IMR-90 (cell line): Measurements from ENCODE around the gene DDX10. TPM values are rescaled to one million over a fixed set of nuclear protein-coding genes. Genes with fewer than 3 reads are reported as not detected.

Experiments used
- ATAC-seq: fragments of 200-7000 bp; cut with Tn5 transposase; 2 replicates; pipeline ENCODE4 v1.9.1; 2020; ENCODE audit warnings: low read depth, mild to moderate bottlenecking, moderate library complexity
- BruUV-seq: library from RNA; stranded (reverse); fragments of 400-500 nt; replicated peaks from 2 replicates; lab custom pipeline; 2021; lab: Mats Ljungman, UMichigan
- CTCF ChIA-PET: fragments of 300-600 bp; formaldehyde crosslinking; extraction: SDS; loops from one replicate; lab custom pipeline; 2021; ENCODE audit warnings: antibody characterized with exemption; lab: Yijun Ruan, JAX
- POLR2A ChIA-PET: fragments of 300-600 bp; sonication (Branson Sonifier 250); formaldehyde crosslinking; loops from one replicate; lab custom pipeline; 2022; ENCODE audit warnings: antibody characterized with exemption; ENCODE audit not compliant: unreplicated experiment; lab: Charles Lee
- DNase-seq: peaks from one replicate; pipeline ENCODE4 v3.0.0; 2013
- H2AFZ ChIP-seq: replicated peaks from 2 replicates; pipeline ENCODE3; 2013; ENCODE audit warnings: low read length, mild to moderate bottlenecking; ENCODE audit not compliant: poor library complexity
- H2AK5ac ChIP-seq: 2 replicates; pipeline ENCODE4 v1.6.1; 2013; ENCODE audit warnings: low read depth, low read length, inconsistent platforms
- H2AK9ac ChIP-seq: replicated peaks from 2 replicates; pipeline ENCODE3; 2013; ENCODE audit warnings: mild to moderate bottlenecking, low read depth, low read length, moderate library complexity; ENCODE audit not compliant: poor library complexity
- H2BK120ac ChIP-seq: 2 replicates; pipeline ENCODE4 v1.6.1; 2013; ENCODE audit warnings: low read depth, low read length, inconsistent platforms
- H2BK15ac ChIP-seq: 3 replicates; pipeline ENCODE4 v1.6.1; 2013; ENCODE audit warnings: low read depth, low read length, inconsistent platforms
- H2BK20ac ChIP-seq: 2 replicates; pipeline ENCODE4 v1.6.1; 2013; ENCODE audit warnings: low read depth, mild to moderate bottlenecking, inconsistent platforms, low read length, moderate library complexity
- H2BK5ac ChIP-seq: 2 replicates; pipeline ENCODE4 v1.6.1; 2013; ENCODE audit warnings: mild to moderate bottlenecking, low read depth, low read length, inconsistent platforms; ENCODE audit not compliant: poor library complexity, severe bottlenecking
- H3K14ac ChIP-seq: replicated peaks from 2 replicates; pipeline ENCODE4 v1.6.1; 2013; ENCODE audit warnings: low read depth, low read length, inconsistent platforms
- H3K18ac ChIP-seq: 2 replicates; pipeline ENCODE4 v1.6.1; 2013; ENCODE audit warnings: low read depth, low read length, control low read depth
- H3K23ac ChIP-seq: 2 replicates; pipeline ENCODE4 v1.6.1; 2013; ENCODE audit warnings: low read depth, low read length, inconsistent platforms
- H3K27ac ChIP-seq: 2 replicates; pipeline ENCODE4 v1.5.1; 2013; ENCODE audit warnings: mild to moderate bottlenecking, control low read depth, low read length; ENCODE audit not compliant: insufficient read depth
- H3K27me3 ChIP-seq: 2 replicates; pipeline ENCODE4 v1.6.1; 2013; ENCODE audit warnings: low read length; ENCODE audit not compliant: control insufficient read depth, insufficient read depth
- H3K36me3 ChIP-seq: 2 replicates; pipeline ENCODE4 v1.6.1; 2013; ENCODE audit warnings: low read length, mixed read lengths; ENCODE audit not compliant: control insufficient read depth, insufficient read depth
- H3K4ac ChIP-seq: 2 replicates; pipeline ENCODE4 v1.6.1; 2013; ENCODE audit warnings: low read depth, low read length, inconsistent platforms
- H3K4me1 ChIP-seq: 2 replicates; pipeline ENCODE4 v1.6.1; 2013; ENCODE audit warnings: low read length, mixed read lengths; ENCODE audit not compliant: control insufficient read depth, insufficient read depth
- H3K4me2 ChIP-seq: 2 replicates; pipeline ENCODE4 v1.6.1; 2013; ENCODE audit warnings: low read depth, mild to moderate bottlenecking, control low read depth, low read length, moderate library complexity
- H3K4me3 ChIP-seq: 2 replicates; pipeline ENCODE4 v1.5.1; 2013; ENCODE audit warnings: low read depth, mild to moderate bottlenecking, control low read depth, low read length, moderate library complexity; ENCODE audit not compliant: insufficient read depth
- H3K56ac ChIP-seq: 2 replicates; pipeline ENCODE4 v1.6.1; 2013; ENCODE audit warnings: low read length, inconsistent platforms; ENCODE audit not compliant: insufficient read depth; ENCODE audit errors: extremely low read depth
- H3K79me1 ChIP-seq, 2 experiments: 2 replicates each; pipeline ENCODE4 v1.6.1; 2013; ENCODE audit warnings: low read length in 2 of 2, inconsistent platforms in 1 of 2, low read depth in 1 of 2
- H3K9ac ChIP-seq: 2 replicates; pipeline ENCODE4 v1.6.1; 2013; ENCODE audit warnings: low read depth, low read length, control low read depth
- H3K9me1 ChIP-seq: 2 replicates; pipeline ENCODE4 v1.6.1; 2013; ENCODE audit warnings: low read length, inconsistent platforms; ENCODE audit not compliant: insufficient read depth
- H3K9me3 ChIP-seq: 2 replicates; pipeline ENCODE4 v1.6.1; 2013; ENCODE audit warnings: low read length; ENCODE audit not compliant: control insufficient read depth, insufficient read depth
- H4K20me1 ChIP-seq: 2 replicates; pipeline ENCODE4 v1.6.1; 2013; ENCODE audit warnings: low read length, inconsistent platforms; ENCODE audit not compliant: insufficient read depth
- H4K5ac ChIP-seq: 2 replicates; pipeline ENCODE4 v1.6.1; 2013; ENCODE audit warnings: mild to moderate bottlenecking, low read depth, low read length, control low read depth
- H4K8ac ChIP-seq, 2 experiments: 2 replicates each; pipeline ENCODE4 v1.6.1; 2013; ENCODE audit warnings: low read depth in 2 of 2, low read length in 2 of 2, control low read depth in 1 of 2, inconsistent platforms in 1 of 2
- H4K91ac ChIP-seq: 2 replicates; pipeline ENCODE4 v1.6.1; 2013; ENCODE audit warnings: low read depth, low read length, inconsistent platforms; ENCODE audit not compliant: insufficient read depth
- BHLHE40 ChIP-seq: fragments of 150-350 bp; IDR thresholded peaks from 2 replicates; pipeline ENCODE4 v1.6.1; 2016; ENCODE audit warnings: mild to moderate bottlenecking, low read depth, low read length
- CHD1 ChIP-seq: IDR thresholded peaks from 2 replicates; pipeline ENCODE4 v1.6.1; 2012; ENCODE audit warnings: low read depth, low read length, improper control_type of control experiment
- CTCF ChIP-seq: conservative IDR thresholded peaks from 2 replicates; pipeline ENCODE4 v1.5.1; 2012; ENCODE audit warnings: mild to moderate bottlenecking, low read depth, low read length, improper control_type of control experiment
- FOS ChIP-seq: fragments of 150-350 bp; IDR thresholded peaks from 2 replicates; pipeline ENCODE4 v1.6.1; 2016; ENCODE audit warnings: low read depth, low read length
- MAFK ChIP-seq: IDR thresholded peaks from 2 replicates; pipeline ENCODE4 v1.6.1; 2012; ENCODE audit warnings: low read depth, low read length, improper control_type of control experiment
- MAZ ChIP-seq: IDR thresholded peaks from 2 replicates; pipeline ENCODE4 v1.6.1; 2012; ENCODE audit warnings: low read depth, mild to moderate bottlenecking, low read length, improper control_type of control experiment, moderate library complexity, borderline replicate concordance
- MXI1 ChIP-seq: IDR thresholded peaks from 2 replicates; pipeline ENCODE4 v1.6.1; 2012; ENCODE audit warnings: low read depth, mild to moderate bottlenecking, low read length, moderate library complexity, borderline replicate concordance
- NFE2L2 ChIP-seq: fragments of 150-350 bp; IDR thresholded peaks from 2 replicates; pipeline ENCODE4 v1.6.1; 2016; ENCODE audit warnings: low read depth, mild to moderate bottlenecking, low read length
- POLR2A ChIP-seq: IDR thresholded peaks from 2 replicates; pipeline ENCODE4 v1.6.1; 2012; ENCODE audit warnings: mild to moderate bottlenecking, low read depth, low read length
- RAD21 ChIP-seq: IDR thresholded peaks from 2 replicates; pipeline ENCODE4 v1.6.1; 2012; ENCODE audit warnings: low read length, improper control_type of control experiment
- RCOR1 ChIP-seq: IDR thresholded peaks from 2 replicates; pipeline ENCODE4 v1.6.1; 2012; ENCODE audit warnings: mild to moderate bottlenecking, low read length, improper control_type of control experiment; ENCODE audit not compliant: insufficient replicate concordance
- RFX5 ChIP-seq: IDR thresholded peaks from 2 replicates; pipeline ENCODE4 v1.8.0; 2012; ENCODE audit warnings: low read depth, mild to moderate bottlenecking, low read length, moderate library complexity
- SMC3 ChIP-seq: fragments of 150-350 bp; IDR thresholded peaks from 2 replicates; pipeline ENCODE4 v1.6.1; 2016; ENCODE audit warnings: low read depth, mild to moderate bottlenecking, antibody characterized with exemption, low read length, moderate library complexity
- USF2 ChIP-seq: fragments of 150-350 bp; IDR thresholded peaks from 2 replicates; pipeline ENCODE4 v1.6.1; 2017; ENCODE audit warnings: mild to moderate bottlenecking, antibody characterized with exemption, low read length, low read depth
- WGBS, 2 experiments: methylation state at CpG; one replicate each; pipeline versions ENCODE4 v1.1.5 to v1.1.7; 2013; ENCODE audit warnings: missing lambda C conversion rate in 2 of 2; ENCODE audit not compliant: insufficient read length in 1 of 2; ENCODE audit errors: extremely low coverage in 2 of 2; 5-methylcytosine and 5-hydroxymethylcytosine counted together
- dilution Hi-C: fragments of 300-500 bp; cut with HindIII; formaldehyde crosslinking; loops from one replicate; pipeline ENCODE4 v1.14.3; 2018; ENCODE audit warnings: low sequenced_read_pairs; ENCODE audit not compliant: unreplicated experiment
- in situ Hi-C: fragments of 300-500 bp; cut with MboI; formaldehyde crosslinking; loops from 3 replicates; pipeline ENCODE4 v1.14.3; 2019; ENCODE audit warnings: low sequenced_read_pairs, inconsistent platforms, mixed read lengths
- intact Hi-C: fragments of 100-400 bp; cut with micrococcal nuclease; formaldehyde crosslinking; loops from 2 replicates; pipeline ENCODE4 v1.10.0; 2022
- polyA plus RNA-seq, 3 experiments: library from polyadenylated mRNA; depleted of rRNA; stranded (reverse); fragments of >200 nt; gene quantifications; 2 replicates each; pipeline ENCODE4 v1.2.3, GENCODE V29; 2012; ENCODE audit warnings: low replicate concordance in 1 of 3
- total RNA-seq: library from RNA; depleted of rRNA; stranded (reverse); fragments of >200 nt; gene quantifications from 2 replicates; pipeline ENCODE4 v1.2.3, GENCODE V29; 2012
- TF ChIP-seq, protein P1 (sequence below): fragments of 150-350 bp; IDR thresholded peaks from 2 replicates; pipeline ENCODE4 v1.6.1; 2016; ENCODE audit warnings: low read depth, mild to moderate bottlenecking, low read length, moderate library complexity, borderline replicate concordance

Gene DDX10
- total and polyA plus RNA-seq, 2 of the 4 experiments (the other 2 are of a cell fraction) = 20.0 to 31.9 TPM

DNA sequence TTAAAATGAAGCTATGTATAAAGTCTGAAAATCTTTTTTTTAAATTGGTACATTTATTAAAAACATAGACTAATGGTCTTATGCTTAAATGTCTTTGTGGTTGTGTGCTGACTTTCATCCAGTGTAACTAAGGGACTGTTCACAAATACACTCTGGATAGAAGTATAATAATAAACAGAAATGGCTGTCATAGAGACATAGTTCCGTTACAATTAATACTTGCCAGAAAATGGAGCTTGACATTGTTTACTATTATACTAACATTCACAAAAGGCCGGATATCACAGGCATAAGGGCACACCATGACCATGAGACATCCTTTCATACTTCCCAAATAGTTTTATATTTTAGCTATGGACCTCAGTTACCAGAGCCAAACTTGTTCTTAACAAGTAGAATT is 161.3 kb downstream of the DDX10 start:
- Histone ChIP-seq H2AK9ac (no peak overlapping the region), H4K8ac (no peak overlapping the region), H3K9ac (no peak overlapping the region), H4K20me1 (no peaks in the 10 kb centered on the region), H3K56ac (no peak overlapping the region), H3K27ac (no peak overlapping the region), H3K23ac (no peak overlapping the region), H2BK15ac (no peak overlapping the region), H3K36me3 (no peaks in the 10 kb centered on the region), H2BK5ac (no peak overlapping the region), H3K18ac (no peak overlapping the region), H2BK20ac (no peak overlapping the region), H4K5ac (no peak overlapping the region), H3K4me1 (peaks cover 4% of the 10 kb centered on the region), H3K4ac (no peak overlapping the region), H2BK120ac (no peak overlapping the region), H2AK5ac (no peak overlapping the region), H2AFZ (no peak overlapping the region), H3K4me3 (no peak overlapping the region), H3K4me2 (no peak overlapping the region), H3K14ac (no peak overlapping the region), H3K79me1 (peaks cover 3 to 7% of the 10 kb centered on the region in 2 experiments; a peak in 2 of 4 replicates), H4K91ac (no peak overlapping the region), H3K27me3 (no peaks in the 10 kb centered on the region), H3K9me1 (no peaks in the 10 kb centered on the region), H3K9me3 (no peaks in the 10 kb centered on the region)
- intact Hi-C loops = no loop called here
- no peak for ATAC-seq
- POLR2A ChIA-PET = no interaction called here
- TF ChIP-seq SMC3 (no peak), BHLHE40 (no peak), CHD1 (no peak), RFX5 (no peak), FOS (no peak), MAZ (no peak), MAFK (no peak), MXI1 (no peak), CTCF (no peak), USF2 (no peak), RCOR1 (no peak), NFE2L2 (no peak), POLR2A (no peak), RAD21 (no peak)
- TF ChIP-seq, protein P1, sequence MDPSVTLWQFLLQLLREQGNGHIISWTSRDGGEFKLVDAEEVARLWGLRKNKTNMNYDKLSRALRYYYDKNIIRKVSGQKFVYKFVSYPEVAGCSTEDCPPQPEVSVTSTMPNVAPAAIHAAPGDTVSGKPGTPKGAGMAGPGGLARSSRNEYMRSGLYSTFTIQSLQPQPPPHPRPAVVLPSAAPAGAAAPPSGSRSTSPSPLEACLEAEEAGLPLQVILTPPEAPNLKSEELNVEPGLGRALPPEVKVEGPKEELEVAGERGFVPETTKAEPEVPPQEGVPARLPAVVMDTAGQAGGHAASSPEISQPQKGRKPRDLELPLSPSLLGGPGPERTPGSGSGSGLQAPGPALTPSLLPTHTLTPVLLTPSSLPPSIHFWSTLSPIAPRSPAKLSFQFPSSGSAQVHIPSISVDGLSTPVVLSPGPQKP = no peak
- DNase-seq = no peak
- BruUV-seq = no TSS peak
- dilution Hi-C loops = no loop called here
- no CpG with 5 or more reads among the region's 2 CpGs for WGBS, 2 experiments
- in situ Hi-C loops = no loop called here
- CTCF ChIA-PET = interaction anchor here (0.7 kb wide), 1 partner anchor 128 kb away, joined by 3 read pairs; no protein-coding TSS in a partner anchor
